Neural cell (in vitro differentiated cells): Measurements from ENCODE around the gene STARD9. TPM values are rescaled to one million over a fixed set of nuclear protein-coding genes. Genes with fewer than 3 reads are reported as not detected.

Source experiments
- H2AFZ ChIP-seq: fragments of 200-600, 300-800 bp; sonication (generic), shearing (Covaris generic); 2 replicates; pipeline ENCODE4 v1.6.0; 2014; ENCODE audit warnings: low read depth, mild to moderate bottlenecking, antibody characterized with exemption, low read length, moderate library complexity
- H3F3A ChIP-seq: fragments of 200-600 bp; shearing (Covaris generic); 2 replicates; pipeline ENCODE4 v1.6.1; 2016; ENCODE audit warnings: mild to moderate bottlenecking, moderate library complexity, mixed read lengths, antibody characterized with exemption, low read length; ENCODE audit not compliant: insufficient read depth, poor library complexity, severe bottlenecking
- H3K27ac ChIP-seq: fragments of 200-600, 300-800 bp; sonication (generic), shearing (Covaris generic); 2 replicates; pipeline ENCODE4 v1.5.1; 2014; ENCODE audit warnings: mild to moderate bottlenecking, low read length, moderate library complexity
- H3K27me3 ChIP-seq: fragments of 300-800, 200-600 bp; sonication (generic), shearing (Covaris generic); 2 replicates; pipeline ENCODE4 v1.6.0; 2014; ENCODE audit warnings: mild to moderate bottlenecking, low read depth, low read length, moderate library complexity; ENCODE audit not compliant: insufficient read depth
- H3K36me3 ChIP-seq: fragments of 300-800, 200-600 bp; sonication (generic), shearing (Covaris generic); 2 replicates; pipeline ENCODE4 v1.5.1; 2014; ENCODE audit warnings: mild to moderate bottlenecking, antibody characterized with exemption, low read length, moderate library complexity; ENCODE audit not compliant: insufficient read depth
- H3K4me2 ChIP-seq: fragments of 300-800, 200-600 bp; sonication (generic), shearing (Covaris generic); 2 replicates; pipeline ENCODE4 v1.6.0; 2014; ENCODE audit warnings: mild to moderate bottlenecking, low read length
- H3K4me3 ChIP-seq: fragments of 300-800, 200-600 bp; sonication (generic), shearing (Covaris generic); 2 replicates; pipeline ENCODE4 v1.5.1; 2014; ENCODE audit warnings: mild to moderate bottlenecking, low read length, moderate library complexity
- H3K79me2 ChIP-seq: fragments of 200-600 bp; shearing (Covaris generic); replicated peaks from 2 replicates; pipeline ENCODE4 v1.6.0; 2014; ENCODE audit warnings: mild to moderate bottlenecking, low read length, moderate library complexity; ENCODE audit not compliant: insufficient read depth
- H3K9ac ChIP-seq: fragments of 300-800, 200-600 bp; sonication (generic), shearing (Covaris generic); 2 replicates; pipeline ENCODE4 v1.6.1; 2016; ENCODE audit warnings: mild to moderate bottlenecking, low read length, mixed read lengths
- H3K9me2 ChIP-seq: fragments of 200-600 bp; shearing (Covaris generic); 2 replicates; pipeline ENCODE4 v1.6.1; 2016; ENCODE audit warnings: mild to moderate bottlenecking, low read length, mixed read lengths; ENCODE audit not compliant: insufficient read depth
- H3K9me3 ChIP-seq: fragments of 200-600, 300-800 bp; sonication (generic), shearing (Covaris generic); 2 replicates; pipeline ENCODE4 v1.6.1; 2016; ENCODE audit warnings: mild to moderate bottlenecking, mixed run types, low read length, moderate library complexity, mixed read lengths
- H4K20me1 ChIP-seq: fragments of 200-600 bp; shearing (Covaris generic); 2 replicates; pipeline ENCODE4 v1.6.1; 2016; ENCODE audit warnings: mild to moderate bottlenecking, mixed run types; ENCODE audit not compliant: insufficient read depth
- EP300 ChIP-seq: fragments of 450-650 bp; conservative IDR thresholded peaks from 2 replicates; pipeline ENCODE4 v1.6.1; 2014; ENCODE audit warnings: antibody characterized with exemption, mild to moderate bottlenecking, moderate library complexity; ENCODE audit not compliant: poor library complexity, severe bottlenecking
- EZH2 ChIP-seq: fragments of 200-600, 300-800 bp; shearing (Covaris generic), sonication (generic); IDR thresholded peaks from 2 replicates; pipeline ENCODE4 v1.6.1; 2014; ENCODE audit warnings: antibody characterized with exemption, low read length, borderline replicate concordance, mild to moderate bottlenecking; ENCODE audit not compliant: insufficient read depth, poor library complexity, severe bottlenecking
- MXI1 ChIP-seq: fragments of 450-650 bp; conservative IDR thresholded peaks from 2 replicates; pipeline ENCODE4 v1.6.1; 2014; ENCODE audit warnings: antibody characterized with exemption, mild to moderate bottlenecking; ENCODE audit not compliant: poor library complexity, severe bottlenecking
- POLR2AphosphoS5 ChIP-seq: IDR thresholded peaks from 2 replicates; pipeline ENCODE4 v1.6.1; 2012
- RAD21 ChIP-seq: fragments of 450-650 bp; conservative IDR thresholded peaks from 2 replicates; pipeline ENCODE4 v1.6.1; 2014; ENCODE audit warnings: antibody characterized with exemption, mild to moderate bottlenecking, moderate library complexity
- SMC3 ChIP-seq: fragments of 450-650 bp; conservative IDR thresholded peaks from 2 replicates; pipeline ENCODE4 v1.6.1; 2014; ENCODE audit warnings: antibody characterized with exemption, mild to moderate bottlenecking, moderate library complexity; ENCODE audit not compliant: poor library complexity
- TAF1 ChIP-seq: IDR thresholded peaks from 2 replicates; pipeline ENCODE4 v1.6.1; 2012; ENCODE audit warnings: low read depth
- polyA plus RNA-seq: library from polyadenylated mRNA; depleted of rRNA; stranded (reverse); fragments of >200 nt; gene quantifications from 2 replicates; pipeline ENCODE4 v1.2.3, GENCODE V29; 2014
- TF ChIP-seq, protein P1 (sequence below): IDR thresholded peaks from 2 replicates; pipeline ENCODE4 v1.6.1; 2012; ENCODE audit warnings: borderline replicate concordance
- TF ChIP-seq, protein P2 (sequence below): fragments of 450-650 bp; IDR thresholded peaks from 2 replicates; pipeline ENCODE4 v1.5.1; 2014; ENCODE audit warnings: antibody characterized with exemption, mild to moderate bottlenecking, moderate library complexity; ENCODE audit not compliant: poor library complexity, severe bottlenecking

Gene STARD9
- polyA plus RNA-seq, 1 donor from 2014 or later = 6.4 TPM

DNA sequence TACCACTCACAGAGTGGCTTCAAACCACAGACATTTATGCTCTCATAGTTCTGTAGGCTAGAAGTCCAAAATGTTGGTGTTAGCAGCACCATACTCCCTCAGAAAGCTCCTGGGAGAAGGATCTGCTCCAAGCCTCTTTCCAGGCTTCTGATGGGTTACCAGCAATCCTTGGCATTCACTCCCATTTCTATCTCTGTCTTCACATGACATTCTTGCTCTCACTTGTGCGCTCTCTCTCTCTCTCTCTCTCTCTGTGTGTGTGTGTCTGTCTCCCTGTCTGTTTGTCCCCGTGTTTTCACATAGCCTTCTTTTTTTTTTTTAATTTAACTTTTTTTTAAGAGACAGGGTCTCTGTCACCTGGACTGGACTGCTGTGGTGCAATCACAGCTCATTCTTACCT, 135.3 kb downstream of the STARD9 start:
- H3K4me3 ChIP-seq = no peak overlapping the region
- H3K27ac ChIP-seq = no peak overlapping the region
- H3K27me3 ChIP-seq = no peaks in the 10 kb centered on the region
- no peaks in the 10 kb centered on the region for H3F3A ChIP-seq
- H3K4me2 ChIP-seq = no peak overlapping the region
- H3K79me2 ChIP-seq = no peaks in the 10 kb centered on the region
- H3K9ac ChIP-seq = no peak overlapping the region
- H2AFZ ChIP-seq = no peak overlapping the region
- no peaks in the 10 kb centered on the region for H3K9me2 ChIP-seq
- H4K20me1 ChIP-seq = no peaks in the 10 kb centered on the region
- H3K36me3 ChIP-seq = no peaks in the 10 kb centered on the region
- TF ChIP-seq RAD21 (no peak), SMC3 (no peak), EP300 (no peak), EZH2 (no peak), MXI1 (no peak)
- H3K9me3 ChIP-seq = no peaks in the 10 kb centered on the region

DNA sequence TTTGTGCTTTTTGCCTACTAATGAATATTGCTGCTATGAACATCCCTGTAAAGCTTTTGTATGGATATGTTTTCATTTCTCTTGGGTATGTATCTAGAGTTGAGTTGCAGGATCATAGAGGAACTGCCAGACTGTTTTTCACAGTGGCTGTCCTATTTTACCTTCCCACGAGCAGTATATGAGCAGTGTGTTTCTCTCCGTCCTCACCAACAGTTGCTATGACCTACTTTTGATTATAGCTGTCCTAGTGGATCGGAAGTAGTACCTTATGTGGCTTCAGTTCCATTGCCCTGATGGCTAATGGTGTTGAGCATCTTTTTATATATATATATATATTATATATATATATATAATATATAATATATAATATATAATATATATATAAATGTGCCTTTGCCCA, 136.3 kb downstream of the STARD9 start:
- Histone ChIP-seq H4K20me1 (no peaks in the 10 kb centered on the region), H3K79me2 (no peaks in the 10 kb centered on the region), H3K9me2 (no peaks in the 10 kb centered on the region), H3K4me2 (no peak overlapping the region), H3K4me3 (no peak overlapping the region), H3K36me3 (no peaks in the 10 kb centered on the region), H3K9ac (no peak overlapping the region), H3F3A (no peaks in the 10 kb centered on the region), H3K9me3 (no peaks in the 10 kb centered on the region), H2AFZ (no peak overlapping the region), H3K27ac (no peak overlapping the region), H3K27me3 (no peaks in the 10 kb centered on the region)
- no peak for TF ChIP-seq TAF1
- TF ChIP-seq MXI1 = no peak
- no peak for TF ChIP-seq SMC3
- TF ChIP-seq, protein P1, sequence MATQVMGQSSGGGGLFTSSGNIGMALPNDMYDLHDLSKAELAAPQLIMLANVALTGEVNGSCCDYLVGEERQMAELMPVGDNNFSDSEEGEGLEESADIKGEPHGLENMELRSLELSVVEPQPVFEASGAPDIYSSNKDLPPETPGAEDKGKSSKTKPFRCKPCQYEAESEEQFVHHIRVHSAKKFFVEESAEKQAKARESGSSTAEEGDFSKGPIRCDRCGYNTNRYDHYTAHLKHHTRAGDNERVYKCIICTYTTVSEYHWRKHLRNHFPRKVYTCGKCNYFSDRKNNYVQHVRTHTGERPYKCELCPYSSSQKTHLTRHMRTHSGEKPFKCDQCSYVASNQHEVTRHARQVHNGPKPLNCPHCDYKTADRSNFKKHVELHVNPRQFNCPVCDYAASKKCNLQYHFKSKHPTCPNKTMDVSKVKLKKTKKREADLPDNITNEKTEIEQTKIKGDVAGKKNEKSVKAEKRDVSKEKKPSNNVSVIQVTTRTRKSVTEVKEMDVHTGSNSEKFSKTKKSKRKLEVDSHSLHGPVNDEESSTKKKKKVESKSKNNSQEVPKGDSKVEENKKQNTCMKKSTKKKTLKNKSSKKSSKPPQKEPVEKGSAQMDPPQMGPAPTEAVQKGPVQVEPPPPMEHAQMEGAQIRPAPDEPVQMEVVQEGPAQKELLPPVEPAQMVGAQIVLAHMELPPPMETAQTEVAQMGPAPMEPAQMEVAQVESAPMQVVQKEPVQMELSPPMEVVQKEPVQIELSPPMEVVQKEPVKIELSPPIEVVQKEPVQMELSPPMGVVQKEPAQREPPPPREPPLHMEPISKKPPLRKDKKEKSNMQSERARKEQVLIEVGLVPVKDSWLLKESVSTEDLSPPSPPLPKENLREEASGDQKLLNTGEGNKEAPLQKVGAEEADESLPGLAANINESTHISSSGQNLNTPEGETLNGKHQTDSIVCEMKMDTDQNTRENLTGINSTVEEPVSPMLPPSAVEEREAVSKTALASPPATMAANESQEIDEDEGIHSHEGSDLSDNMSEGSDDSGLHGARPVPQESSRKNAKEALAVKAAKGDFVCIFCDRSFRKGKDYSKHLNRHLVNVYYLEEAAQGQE = no peak
- TF ChIP-seq POLR2AphosphoS5 = no peak
- TF ChIP-seq RAD21 = no peak
- no peak for TF ChIP-seq EZH2
- TF ChIP-seq, protein P2, sequence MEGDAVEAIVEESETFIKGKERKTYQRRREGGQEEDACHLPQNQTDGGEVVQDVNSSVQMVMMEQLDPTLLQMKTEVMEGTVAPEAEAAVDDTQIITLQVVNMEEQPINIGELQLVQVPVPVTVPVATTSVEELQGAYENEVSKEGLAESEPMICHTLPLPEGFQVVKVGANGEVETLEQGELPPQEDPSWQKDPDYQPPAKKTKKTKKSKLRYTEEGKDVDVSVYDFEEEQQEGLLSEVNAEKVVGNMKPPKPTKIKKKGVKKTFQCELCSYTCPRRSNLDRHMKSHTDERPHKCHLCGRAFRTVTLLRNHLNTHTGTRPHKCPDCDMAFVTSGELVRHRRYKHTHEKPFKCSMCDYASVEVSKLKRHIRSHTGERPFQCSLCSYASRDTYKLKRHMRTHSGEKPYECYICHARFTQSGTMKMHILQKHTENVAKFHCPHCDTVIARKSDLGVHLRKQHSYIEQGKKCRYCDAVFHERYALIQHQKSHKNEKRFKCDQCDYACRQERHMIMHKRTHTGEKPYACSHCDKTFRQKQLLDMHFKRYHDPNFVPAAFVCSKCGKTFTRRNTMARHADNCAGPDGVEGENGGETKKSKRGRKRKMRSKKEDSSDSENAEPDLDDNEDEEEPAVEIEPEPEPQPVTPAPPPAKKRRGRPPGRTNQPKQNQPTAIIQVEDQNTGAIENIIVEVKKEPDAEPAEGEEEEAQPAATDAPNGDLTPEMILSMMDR = no peak
- no peak for TF ChIP-seq EP300

DNA sequence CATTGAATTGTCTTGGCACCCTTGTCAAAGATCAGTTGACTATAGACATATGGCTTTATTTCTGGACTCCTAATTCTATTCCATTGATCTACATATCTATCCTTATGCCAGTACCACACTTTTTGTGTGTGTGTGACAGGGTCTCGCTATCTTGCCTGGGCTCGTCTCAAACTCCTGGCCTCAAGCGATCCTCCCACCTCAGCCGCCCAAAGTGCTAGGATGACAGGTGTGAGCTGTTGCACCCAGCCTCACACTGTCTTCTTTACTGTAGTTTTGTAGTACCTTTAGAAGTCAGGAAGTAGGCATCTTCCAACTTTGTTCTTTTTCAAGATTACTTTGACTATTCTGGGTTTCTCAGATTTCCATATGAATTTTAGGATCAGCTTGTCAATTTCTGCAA, 137.2 kb downstream of the STARD9 start:
- Histone ChIP-seq H3K79me2 (no peaks in the 10 kb centered on the region), H3K36me3 (no peaks in the 10 kb centered on the region), H3K9ac (no peak overlapping the region), H3K9me2 (no peaks in the 10 kb centered on the region), H3K27ac (no peak overlapping the region), H3K9me3 (no peaks in the 10 kb centered on the region), H3F3A (no peaks in the 10 kb centered on the region), H4K20me1 (no peaks in the 10 kb centered on the region), H2AFZ (no peak overlapping the region), H3K4me2 (no peak overlapping the region), H3K4me3 (no peak overlapping the region), H3K27me3 (no peaks in the 10 kb centered on the region)
- TF ChIP-seq EZH2 = no peak
- TF ChIP-seq, protein P2 = no peak
- no peak for TF ChIP-seq RAD21
- no peak for TF ChIP-seq SMC3
- TF ChIP-seq, protein P1 = no peak
- no peak for TF ChIP-seq TAF1
- no peak for TF ChIP-seq POLR2AphosphoS5
- no peak for TF ChIP-seq MXI1
- TF ChIP-seq EP300 = no peak
